Brain microvascular endothelial cell (primary cell): ENCODE data around the gene SHISA8.

ENCODE experiments used
- DNase-seq: peaks from one replicate; pipeline ENCODE4 v3.0.0-alpha.2; 2020
- H3K27ac ChIP-seq: fragments of 250-450 bp; sonication (Bioruptor Pico); 2 replicates; pipeline ENCODE4 v1.5.1; 2020; ENCODE audit warnings: mild to moderate bottlenecking, moderate library complexity
- H3K27me3 ChIP-seq: fragments of 250-450 bp; sonication (Bioruptor Pico); replicated peaks from 2 replicates; pipeline ENCODE4 v1.5.1; 2020; ENCODE audit warnings: mild to moderate bottlenecking
- H3K36me3 ChIP-seq: fragments of 250-450 bp; sonication (Bioruptor Pico); replicated peaks from 2 replicates; pipeline ENCODE4 v1.5.1; 2020; ENCODE audit warnings: mild to moderate bottlenecking
- H3K4me3 ChIP-seq: 2 replicates; pipeline ENCODE4 v1.5.1; 2011; ENCODE audit warnings: low read depth, mild to moderate bottlenecking, control low read depth, low read length, moderate library complexity
- in situ Hi-C: cut with HindIII; loops from 2 replicates; pipeline ENCODE4 v1.10.0; 2017; ENCODE audit warnings: low sequenced_read_pairs, low pct_ligation_motif_present
- TF ChIP-seq, protein P1 (sequence below): IDR thresholded peaks from 2 replicates; pipeline ENCODE4 v1.5.1; 2011; ENCODE audit warnings: low read depth, mild to moderate bottlenecking, moderate library complexity, low read length, control low read depth, inconsistent platforms; ENCODE audit errors: missing control alignments

SHISA8 gene

DNA sequence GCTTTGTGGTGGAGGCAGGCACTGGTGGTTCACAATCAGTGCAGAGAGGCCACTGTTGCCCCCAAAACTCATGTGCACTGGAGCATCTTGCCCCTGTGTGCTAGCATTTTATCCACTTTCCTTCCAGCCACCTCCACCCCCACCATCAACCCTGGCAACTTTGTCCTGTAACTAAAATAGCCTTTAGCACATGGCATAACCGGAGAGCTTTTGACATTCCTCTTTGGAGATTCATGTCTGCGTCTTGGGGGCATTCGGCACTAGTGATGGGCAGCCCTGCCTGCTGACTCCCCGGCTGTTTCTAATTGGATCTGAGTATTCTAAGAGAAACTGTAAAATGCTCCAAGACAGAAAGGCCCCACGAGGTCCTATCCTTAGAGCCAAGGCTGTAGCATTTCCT, 15.8 kb downstream of the SHISA8 start:
- in situ Hi-C loops: no loop called here
- Histone ChIP-seq H3K27me3 (no peaks in the 10 kb centered on the region), H3K4me3 (no peak overlapping the region), H3K36me3 (peaks cover 55% of the 10 kb centered on the region), H3K27ac (no peak overlapping the region)
- no peak for DNase-seq
- TF ChIP-seq, protein P1, sequence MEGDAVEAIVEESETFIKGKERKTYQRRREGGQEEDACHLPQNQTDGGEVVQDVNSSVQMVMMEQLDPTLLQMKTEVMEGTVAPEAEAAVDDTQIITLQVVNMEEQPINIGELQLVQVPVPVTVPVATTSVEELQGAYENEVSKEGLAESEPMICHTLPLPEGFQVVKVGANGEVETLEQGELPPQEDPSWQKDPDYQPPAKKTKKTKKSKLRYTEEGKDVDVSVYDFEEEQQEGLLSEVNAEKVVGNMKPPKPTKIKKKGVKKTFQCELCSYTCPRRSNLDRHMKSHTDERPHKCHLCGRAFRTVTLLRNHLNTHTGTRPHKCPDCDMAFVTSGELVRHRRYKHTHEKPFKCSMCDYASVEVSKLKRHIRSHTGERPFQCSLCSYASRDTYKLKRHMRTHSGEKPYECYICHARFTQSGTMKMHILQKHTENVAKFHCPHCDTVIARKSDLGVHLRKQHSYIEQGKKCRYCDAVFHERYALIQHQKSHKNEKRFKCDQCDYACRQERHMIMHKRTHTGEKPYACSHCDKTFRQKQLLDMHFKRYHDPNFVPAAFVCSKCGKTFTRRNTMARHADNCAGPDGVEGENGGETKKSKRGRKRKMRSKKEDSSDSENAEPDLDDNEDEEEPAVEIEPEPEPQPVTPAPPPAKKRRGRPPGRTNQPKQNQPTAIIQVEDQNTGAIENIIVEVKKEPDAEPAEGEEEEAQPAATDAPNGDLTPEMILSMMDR: no peak

DNA sequence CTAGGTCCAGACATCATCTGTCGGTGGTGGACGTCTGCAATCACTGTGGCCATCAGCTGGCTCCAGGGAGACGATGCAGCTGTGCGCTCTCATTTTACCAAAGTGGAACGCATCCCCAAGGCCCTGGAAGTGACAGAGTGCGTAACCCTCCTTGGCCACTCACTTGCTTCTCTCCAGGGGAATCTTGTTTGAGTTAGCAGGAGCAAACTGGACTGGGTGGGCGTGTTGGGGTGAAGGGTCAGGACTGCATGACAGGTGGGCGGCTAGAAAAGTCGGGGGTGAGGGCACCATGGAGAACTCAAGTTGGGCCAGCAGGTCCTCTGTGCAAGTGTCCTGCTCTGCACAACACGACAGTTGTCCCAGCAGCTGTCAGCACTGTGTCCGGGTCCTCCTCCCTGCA, 16.2 kb downstream of the SHISA8 start:
- no peak for DNase-seq
- in situ Hi-C loops: no loop called here
- no peaks in the 10 kb centered on the region for H3K27me3 ChIP-seq
- no peak overlapping the region for H3K27ac ChIP-seq
- H3K4me3 ChIP-seq: no peak overlapping the region
- peaks cover 55% of the 10 kb centered on the region for H3K36me3 ChIP-seq
- TF ChIP-seq, protein P1: no peak

DNA sequence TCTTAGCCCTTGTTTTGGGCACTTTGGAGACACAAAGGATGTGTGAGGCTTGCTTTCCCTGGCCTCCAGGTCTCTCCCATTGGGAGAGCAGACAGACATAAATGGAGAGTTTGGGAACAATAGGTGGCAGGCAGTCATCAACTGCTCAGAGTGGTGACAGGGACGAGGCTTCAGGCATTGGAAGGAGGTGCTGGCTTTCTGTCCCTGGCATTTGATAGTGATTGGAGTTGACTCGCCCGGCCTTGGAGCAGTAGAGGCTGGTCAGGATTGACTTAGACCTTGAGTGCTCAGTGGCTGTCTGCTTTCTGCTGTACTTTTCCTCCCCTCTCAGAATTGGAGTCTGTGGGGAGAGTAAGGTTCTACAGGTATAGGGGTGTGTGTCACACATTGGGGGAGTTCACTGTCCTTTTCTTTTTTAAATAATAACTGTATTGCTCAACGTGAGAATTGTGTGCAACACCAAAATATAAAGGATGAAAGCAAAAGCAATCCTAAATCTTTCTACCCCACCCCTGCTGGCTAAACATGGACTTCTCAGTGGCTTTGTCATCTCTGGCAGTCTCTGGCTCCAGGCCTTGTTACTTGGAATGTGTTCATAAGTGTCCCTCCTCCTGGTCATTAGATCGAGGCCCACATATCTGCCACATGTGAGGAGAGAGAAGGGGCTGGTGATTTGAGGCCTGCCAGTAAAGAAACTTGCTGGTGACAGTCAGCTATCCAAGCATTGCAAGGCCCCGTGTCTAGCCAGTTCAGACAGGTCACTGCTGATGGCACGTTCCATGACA, 21.1 kb downstream of the SHISA8 start:
- TF ChIP-seq, protein P1: no peak
- no peak overlapping the region for H3K27ac ChIP-seq
- H3K27me3 ChIP-seq: no peaks in the 10 kb centered on the region
- in situ Hi-C loops: no loop called here
- no peak for DNase-seq
- peaks cover 46% of the 10 kb centered on the region for H3K36me3 ChIP-seq
- no peak overlapping the region for H3K4me3 ChIP-seq

DNA sequence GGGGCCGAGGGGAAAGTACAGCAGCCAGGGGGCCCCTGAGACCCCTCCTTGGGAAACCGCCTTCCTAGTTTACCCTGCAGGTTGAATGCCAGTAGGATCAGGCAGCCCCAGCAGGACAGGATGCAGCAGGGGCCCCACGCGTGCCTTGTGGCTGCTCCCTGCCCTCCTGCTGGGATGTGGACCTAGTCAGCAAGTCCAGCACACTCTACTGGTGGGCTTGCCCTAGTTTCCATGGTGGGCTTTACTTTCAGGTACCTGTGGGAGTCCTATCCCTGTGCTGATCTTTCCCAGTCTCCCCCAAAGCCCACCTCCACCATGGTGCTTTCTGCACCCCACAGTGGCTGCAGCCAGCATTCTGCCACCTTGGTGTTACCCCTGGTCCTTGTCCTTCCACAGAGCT, 22.2 kb downstream of the SHISA8 start:
- in situ Hi-C loops: no loop called here
- H3K27ac ChIP-seq: no peak overlapping the region
- no peaks in the 10 kb centered on the region for H3K27me3 ChIP-seq
- H3K4me3 ChIP-seq: no peak overlapping the region
- H3K36me3 ChIP-seq: peaks cover 48% of the 10 kb centered on the region
- DNase-seq: no peak
- TF ChIP-seq, protein P1: no peak

DNA sequence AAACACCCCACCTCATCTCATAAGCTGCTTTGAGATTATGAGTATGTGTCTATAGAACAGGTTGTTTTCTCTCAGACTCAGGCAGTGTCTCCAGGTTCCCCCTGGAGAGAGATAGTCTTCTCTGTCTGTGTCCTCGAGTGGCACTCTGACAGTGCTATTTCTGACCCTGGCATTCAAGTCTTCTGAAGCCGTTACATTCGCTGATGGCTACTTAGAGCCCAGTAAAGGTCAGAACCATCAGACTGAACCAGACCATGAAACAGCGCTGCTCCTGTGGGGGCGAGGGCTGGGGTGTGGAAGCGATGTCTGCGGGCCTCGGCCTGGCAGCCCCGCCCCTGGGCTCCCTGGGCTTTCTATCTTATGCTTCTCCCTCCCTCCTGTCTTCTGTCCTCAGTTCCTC, 23.5 kb downstream of the SHISA8 start:
- no peak overlapping the region for H3K27ac ChIP-seq
- H3K4me3 ChIP-seq: no peak overlapping the region
- no peaks in the 10 kb centered on the region for H3K27me3 ChIP-seq
- H3K36me3 ChIP-seq: peaks cover 46% of the 10 kb centered on the region
- TF ChIP-seq, protein P1: no peak
- no peak for DNase-seq
- in situ Hi-C loops: no loop called here
